PC-3 (cell line): ENCODE measurements around the gene TJP3. TPM values are rescaled to one million over a fixed set of nuclear protein-coding genes. Genes with fewer than 3 reads are reported as not detected.

Source experiments
- ATAC-seq: fragments of 200-7000 bp; cut with Tn5 transposase; 2 replicates; pipeline ENCODE4 v1.9.1; 2020; ENCODE audit warnings: mild to moderate bottlenecking, moderate library complexity
- BruUV-seq: library from RNA; stranded (reverse); fragments of 400-500 nt; replicated peaks from 2 replicates; lab custom pipeline; 2021; lab: Mats Ljungman, UMichigan
- CTCF ChIA-PET: fragments of 300-600 bp; sonication (Branson Sonifier 250); formaldehyde crosslinking; loops from one replicate; lab custom pipeline; 2022; ENCODE audit warnings: antibody characterized with exemption; lab: Charles Lee
- POLR2A ChIA-PET: fragments of 300-600 bp; sonication (Branson Sonifier 250); formaldehyde crosslinking; loops from one replicate; lab custom pipeline; 2022; ENCODE audit warnings: antibody characterized with exemption; ENCODE audit not compliant: unreplicated experiment; lab: Charles Lee
- DNase-seq: peaks from one replicate; pipeline ENCODE4 v3.0.0-alpha.2; 2015
- H2AFZ ChIP-seq: fragments of 300-600 bp; sonication (generic); 2 replicates; pipeline ENCODE4 v1.6.0; 2016; ENCODE audit warnings: antibody characterized with exemption, low read length
- H3F3A ChIP-seq: fragments of 300-600 bp; sonication (generic); one replicate; pipeline ENCODE4 v1.6.0; 2017; ENCODE audit warnings: antibody characterized with exemption, low read length, control low read depth, mild to moderate bottlenecking; ENCODE audit not compliant: unreplicated experiment
- H3K27ac ChIP-seq: fragments of 300-600 bp; sonication (generic); 2 replicates; pipeline ENCODE4 v1.5.1; 2016; ENCODE audit warnings: mild to moderate bottlenecking, low read length
- H3K27me3 ChIP-seq: fragments of 300-600 bp; sonication (generic); 2 replicates; pipeline ENCODE4 v1.6.1; 2016; ENCODE audit warnings: low read length, mixed read lengths
- H3K36me3 ChIP-seq: fragments of 300-600 bp; sonication (generic); 2 replicates; pipeline ENCODE4 v1.6.1; 2016; ENCODE audit warnings: low read depth, mixed run types, low read length, mixed read lengths
- H3K4me1 ChIP-seq: fragments of 300-600 bp; sonication (generic); 2 replicates; pipeline ENCODE4 v1.5.1; 2016; ENCODE audit warnings: low read length; ENCODE audit not compliant: insufficient read depth
- H3K4me2 ChIP-seq: fragments of 300-600 bp; sonication (generic); 2 replicates; pipeline ENCODE4 v1.6.0; 2016; ENCODE audit warnings: low read length
- H3K4me3 ChIP-seq: fragments of 300-600 bp; sonication (generic); 2 replicates; pipeline ENCODE4 v1.5.1; 2016; ENCODE audit warnings: mild to moderate bottlenecking, low read length, mixed read lengths
- H3K79me2 ChIP-seq: fragments of 300-600 bp; sonication (generic); 2 replicates; pipeline ENCODE4 v1.6.1; 2017; ENCODE audit warnings: low read length, mixed read lengths
- H3K9ac ChIP-seq: fragments of 300-600 bp; sonication (generic); 2 replicates; pipeline ENCODE4 v1.6.0; 2016; ENCODE audit warnings: mild to moderate bottlenecking, low read length
- H3K9me2 ChIP-seq: fragments of 300-600 bp; sonication (generic); replicated peaks from 2 replicates; pipeline ENCODE4 v1.6.1; 2016; ENCODE audit warnings: mixed run types, low read length, mixed read lengths
- H3K9me3 ChIP-seq: fragments of 300-600 bp; sonication (generic); 2 replicates; pipeline ENCODE4 v1.6.1; 2016; ENCODE audit warnings: low read length, mixed read lengths
- H4K20me1 ChIP-seq: fragments of 300-600 bp; sonication (generic); 2 replicates; pipeline ENCODE4 v1.6.1; 2016; ENCODE audit warnings: low read length, mixed read lengths
- EZH2 ChIP-seq: fragments of 300-600 bp; sonication (generic); IDR thresholded peaks from one replicate; pipeline ENCODE4 v1.6.1; 2017; ENCODE audit warnings: antibody characterized with exemption, mild to moderate bottlenecking, low read length; ENCODE audit not compliant: unreplicated experiment
- EZH2phosphoT487 ChIP-seq: fragments of 300-600 bp; sonication (generic); IDR thresholded peaks from 2 replicates; pipeline ENCODE4 v1.6.1; 2018; ENCODE audit warnings: mild to moderate bottlenecking, antibody characterized with exemption, low read length, borderline replicate concordance
- intact Hi-C: fragments of 100-400 bp; cut with micrococcal nuclease; formaldehyde crosslinking; loops from 2 replicates; pipeline ENCODE4 v1.9.0; 2023
- total RNA-seq: library from RNA; depleted of rRNA; stranded (reverse); fragments of >200 nt; gene quantifications from 2 replicates; pipeline ENCODE4 v1.2.3, GENCODE V29; 2014
- TF ChIP-seq, protein P1 (sequence below): fragments of 300-600 bp; sonication (generic); conservative IDR thresholded peaks from 2 replicates; pipeline ENCODE4 v1.5.1; 2017; ENCODE audit warnings: antibody characterized with exemption, low read depth, mild to moderate bottlenecking, low read length

TJP3 gene
- total RNA-seq, 1 experiment from 2014 or later = 11.7 TPM

DNA sequence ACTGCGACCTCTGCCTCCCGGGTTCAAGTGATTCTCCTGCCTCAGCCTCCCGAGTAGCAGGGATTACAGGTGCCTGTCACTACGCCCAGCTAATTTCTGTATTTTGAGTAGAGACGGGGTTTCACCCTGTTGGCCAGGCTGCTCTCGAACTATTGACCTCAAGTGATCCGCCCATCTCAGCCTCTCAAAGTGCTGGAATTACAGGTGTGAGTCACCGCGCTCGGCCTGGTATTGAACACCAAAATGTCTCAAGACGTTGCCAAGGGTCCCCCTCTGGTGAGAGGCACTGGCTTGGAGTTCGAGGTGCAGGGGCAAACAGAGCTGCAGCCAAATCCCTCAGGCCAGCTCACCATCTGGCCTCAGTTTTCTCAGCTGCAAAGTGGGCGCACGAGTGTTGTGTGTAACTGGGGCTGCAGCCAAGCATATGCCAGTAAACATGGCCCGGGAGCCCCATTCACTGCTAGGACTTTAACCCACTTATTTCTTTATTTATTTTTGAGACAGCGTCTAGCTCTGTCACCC is 8.0 kb downstream of the TJP3 start:
- ChIA-PET POLR2A (no interaction called here), CTCF (no interaction called here)
- H3K27ac ChIP-seq = no peak overlapping the region
- DNase-seq (no peak), ATAC-seq (no peak)
- H2AFZ ChIP-seq = no peak overlapping the region
- no peaks in the 10 kb centered on the region for H3K9me2 ChIP-seq
- no peak for TF ChIP-seq EZH2phosphoT487
- TF ChIP-seq, protein P1, sequence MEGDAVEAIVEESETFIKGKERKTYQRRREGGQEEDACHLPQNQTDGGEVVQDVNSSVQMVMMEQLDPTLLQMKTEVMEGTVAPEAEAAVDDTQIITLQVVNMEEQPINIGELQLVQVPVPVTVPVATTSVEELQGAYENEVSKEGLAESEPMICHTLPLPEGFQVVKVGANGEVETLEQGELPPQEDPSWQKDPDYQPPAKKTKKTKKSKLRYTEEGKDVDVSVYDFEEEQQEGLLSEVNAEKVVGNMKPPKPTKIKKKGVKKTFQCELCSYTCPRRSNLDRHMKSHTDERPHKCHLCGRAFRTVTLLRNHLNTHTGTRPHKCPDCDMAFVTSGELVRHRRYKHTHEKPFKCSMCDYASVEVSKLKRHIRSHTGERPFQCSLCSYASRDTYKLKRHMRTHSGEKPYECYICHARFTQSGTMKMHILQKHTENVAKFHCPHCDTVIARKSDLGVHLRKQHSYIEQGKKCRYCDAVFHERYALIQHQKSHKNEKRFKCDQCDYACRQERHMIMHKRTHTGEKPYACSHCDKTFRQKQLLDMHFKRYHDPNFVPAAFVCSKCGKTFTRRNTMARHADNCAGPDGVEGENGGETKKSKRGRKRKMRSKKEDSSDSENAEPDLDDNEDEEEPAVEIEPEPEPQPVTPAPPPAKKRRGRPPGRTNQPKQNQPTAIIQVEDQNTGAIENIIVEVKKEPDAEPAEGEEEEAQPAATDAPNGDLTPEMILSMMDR = no peak
- no peak for TF ChIP-seq EZH2
- no peaks in the 10 kb centered on the region for H3K27me3 ChIP-seq
- no peaks in the 10 kb centered on the region for H3K79me2 ChIP-seq
- BruUV-seq = no TSS peak
- H3K9ac ChIP-seq = no peak overlapping the region
- no peak overlapping the region for H3K4me2 ChIP-seq
- no peaks in the 10 kb centered on the region for H3F3A ChIP-seq
- H3K4me1 ChIP-seq = peaks cover 12% of the 10 kb centered on the region
- intact Hi-C loops = no loop called here
- H3K9me3 ChIP-seq = no peaks in the 10 kb centered on the region
- no peaks in the 10 kb centered on the region for H3K36me3 ChIP-seq
- no peak overlapping the region for H3K4me3 ChIP-seq
- H4K20me1 ChIP-seq = no peaks in the 10 kb centered on the region

DNA sequence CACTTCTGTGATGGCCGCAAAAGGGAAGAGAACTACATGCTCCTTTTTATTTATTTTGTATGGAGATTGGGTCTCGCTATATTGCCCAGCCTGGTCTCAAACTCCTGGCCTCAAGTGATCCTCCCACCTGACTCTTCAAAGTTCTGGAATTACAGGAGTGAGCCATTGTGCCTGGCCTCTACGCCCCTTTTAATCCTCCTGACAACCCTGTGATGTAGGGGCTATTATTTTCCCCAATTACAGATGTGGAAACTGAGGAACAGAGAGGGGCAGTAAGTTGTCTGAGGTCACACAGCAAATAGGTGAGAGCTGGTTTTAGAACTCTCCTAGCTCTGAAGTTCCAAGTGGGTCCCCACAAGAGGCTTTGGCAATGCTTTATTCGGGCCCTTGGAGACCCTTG is 11.7 kb downstream of the TJP3 start:
- POLR2A ChIA-PET = no interaction called here
- H3K9me2 ChIP-seq = no peaks in the 10 kb centered on the region
- ATAC-seq = no peak
- no peaks in the 10 kb centered on the region for H3K9me3 ChIP-seq
- H3K79me2 ChIP-seq = no peaks in the 10 kb centered on the region
- TF ChIP-seq EZH2phosphoT487 (no peak), EZH2 (no peak)
- TF ChIP-seq, protein P1 = no peak
- H3K9ac ChIP-seq = no peak overlapping the region
- no peaks in the 10 kb centered on the region for H3K27me3 ChIP-seq
- no peak for DNase-seq
- no peaks in the 10 kb centered on the region for H4K20me1 ChIP-seq
- no peak overlapping the region for H3K4me3 ChIP-seq
- no peak overlapping the region for H3K27ac ChIP-seq
- no peaks in the 10 kb centered on the region; the same call in 1 of the 2 replicates for H3K4me1 ChIP-seq
- no peak overlapping the region for H3K4me2 ChIP-seq
- H3F3A ChIP-seq = no peaks in the 10 kb centered on the region
- H2AFZ ChIP-seq = no peak overlapping the region
- no TSS peak for BruUV-seq
- H3K36me3 ChIP-seq = no peaks in the 10 kb centered on the region
- intact Hi-C loops = loop anchor here (2.0 kb wide), 1 partner anchor 53 kb away; no protein-coding TSS in a partner anchor
- CTCF ChIA-PET = no interaction called here

DNA sequence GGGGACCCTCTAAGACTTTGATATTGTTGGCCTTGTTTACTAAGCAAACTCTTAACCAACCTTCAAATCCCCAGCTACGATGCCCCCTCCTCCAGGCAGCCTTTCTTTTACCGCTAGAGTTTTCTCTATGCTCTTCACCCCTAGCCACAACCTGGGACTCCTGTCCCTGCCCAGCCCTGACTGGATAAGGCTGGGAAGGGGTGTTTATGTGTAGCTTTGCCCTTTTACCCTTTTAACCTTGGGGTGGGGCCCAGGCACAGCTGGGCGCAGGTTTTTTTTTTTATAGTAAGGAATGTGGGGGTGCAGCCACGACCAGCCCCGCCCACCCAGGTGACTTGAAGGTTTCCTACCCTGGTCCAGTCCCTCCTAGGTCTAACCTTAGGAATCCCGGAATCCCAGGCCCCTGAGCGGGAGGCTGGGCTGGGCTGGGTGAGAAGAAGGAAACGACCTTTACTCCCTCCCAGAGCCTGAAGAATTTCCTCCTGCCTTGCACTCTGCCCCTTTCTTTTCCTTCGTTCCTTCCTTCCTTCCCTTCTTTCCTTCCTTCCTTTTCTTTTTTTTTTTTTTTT is 12.2 kb downstream of the TJP3 start:
- Histone ChIP-seq H4K20me1 (no peaks in the 10 kb centered on the region), H3K36me3 (no peaks in the 10 kb centered on the region), H3K27ac (no peak overlapping the region), H3K9ac (no peak overlapping the region), H3K4me2 (no peak overlapping the region), H3F3A (no peaks in the 10 kb centered on the region), H3K9me3 (no peaks in the 10 kb centered on the region), H3K4me1 (no peaks in the 10 kb centered on the region; the same call in 1 of the 2 replicates), H3K27me3 (no peaks in the 10 kb centered on the region), H2AFZ (no peak overlapping the region), H3K79me2 (no peaks in the 10 kb centered on the region), H3K4me3 (no peak overlapping the region), H3K9me2 (no peaks in the 10 kb centered on the region)
- TF ChIP-seq EZH2 (no peak), EZH2phosphoT487 (no peak)
- TF ChIP-seq, protein P1 = no peak
- ChIA-PET POLR2A (no interaction called here), CTCF (no interaction called here)
- intact Hi-C loops = no loop called here
- no peak for DNase-seq
- no peak for ATAC-seq
- no TSS peak for BruUV-seq
